Lower lobe of right lung (tissue), 2 donors: ENCODE results near the gene ERCC6L2. TPM values are rescaled to one million over a fixed set of nuclear protein-coding genes. Genes with fewer than 3 reads are reported as not detected.

ENCODE experiments used
- ATAC-seq, 2 donors: fragments of 200-7000 bp; cut with Tn5 transposase; one replicate each; pipeline ENCODE4 v1.9.1; 2020 to 2022; ENCODE audit warnings: mild to moderate bottlenecking in 2 of 2, moderate library complexity in 2 of 2
- DNase-seq: peaks from one replicate; pipeline ENCODE4 v3.0.0-alpha.2; 2020
- H3K27ac ChIP-seq: fragments of 200-600 bp; one replicate; pipeline ENCODE4 v1.8.0; 2022
- H3K27me3 ChIP-seq: fragments of 200-600 bp; one replicate; pipeline ENCODE4 v1.8.0; 2022; ENCODE audit warnings: low read depth
- H3K36me3 ChIP-seq: fragments of 200-600 bp; one replicate; pipeline ENCODE4 v1.8.0; 2022; ENCODE audit warnings: mild to moderate bottlenecking
- H3K4me1 ChIP-seq: fragments of 200-600 bp; one replicate; pipeline ENCODE4 v1.8.0; 2022
- H3K4me3 ChIP-seq: fragments of 200-600 bp; one replicate; pipeline ENCODE4 v1.8.0; 2022; ENCODE audit warnings: mild to moderate bottlenecking
- H3K9me3 ChIP-seq: fragments of 200-600 bp; one replicate; pipeline ENCODE4 v1.8.0; 2022
- CTCF ChIP-seq: fragments of 200-600 bp; IDR thresholded peaks from one replicate; pipeline ENCODE4 v1.8.0; 2022; ENCODE audit warnings: antibody characterized with exemption, mild to moderate bottlenecking
- intact Hi-C: fragments of 100-400 bp; cut with DNase I; formaldehyde crosslinking; loops from one replicate; pipeline ENCODE4 v1.11.0; 2022
- total RNA-seq: library from RNA; stranded (reverse); fragmentation: NEBNext Ultra II Directional; extraction: Animal tissue kit (Norgen Biotek cat#: 25700); gene quantifications from one replicate; pipeline ENCODE4 v1.2.1, GENCODE V29; 2021
- donor health status: DM: no; HTN: yes; CAD: no; lungs with severe emphysema.

ERCC6L2 gene
- total RNA-seq, 1 donor from 2014 or later = 42.8 TPM

DNA sequence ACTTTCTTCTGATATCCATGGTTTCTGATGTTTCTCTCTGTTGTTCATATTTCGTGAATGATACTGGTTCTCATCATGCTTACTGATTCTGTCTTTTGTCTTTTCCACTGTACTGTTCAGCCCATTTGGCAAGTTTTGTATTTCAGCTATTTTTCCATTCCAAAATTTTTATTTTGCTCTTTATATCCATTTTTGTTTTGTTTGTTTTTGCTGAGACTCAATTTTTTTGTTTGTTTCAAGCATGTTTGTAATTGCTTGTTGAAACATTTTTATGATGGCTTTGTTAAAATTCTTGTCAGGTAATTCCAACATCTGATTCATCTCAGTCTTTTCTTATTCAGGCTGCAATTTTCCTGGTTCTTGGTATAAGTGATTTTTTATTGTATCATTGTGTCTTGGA, 64.0 kb downstream of the ERCC6L2 start:
- Histone ChIP-seq H3K27ac (no peak overlapping the region), H3K4me1 (no peaks in the 10 kb centered on the region), H3K4me3 (no peak overlapping the region), H3K9me3 (no peaks in the 10 kb centered on the region), H3K36me3 (peaks cover 41% of the 10 kb centered on the region), H3K27me3 (no peaks in the 10 kb centered on the region)
- intact Hi-C loops = no loop called here
- TF ChIP-seq CTCF = no peak
- DNase-seq (no peak), ATAC-seq (no peak)

GRCh38 chr9:95940265-95940664, 64.8 kb downstream of the ERCC6L2 start:
- no peak for TF ChIP-seq CTCF
- no peaks in the 10 kb centered on the region for H3K4me1 ChIP-seq
- no peaks in the 10 kb centered on the region for H3K9me3 ChIP-seq
- H3K36me3 ChIP-seq = peaks cover 36% of the 10 kb centered on the region
- intact Hi-C loops = no loop called here
- H3K4me3 ChIP-seq = no peak overlapping the region
- no peak overlapping the region for H3K27ac ChIP-seq
- DNase-seq (no peak), ATAC-seq (no peak)
- no peaks in the 10 kb centered on the region for H3K27me3 ChIP-seq

GRCh38 chr9:95942016-95942415, 66.5 kb downstream of the ERCC6L2 start:
- Histone ChIP-seq H3K4me3 (no peak overlapping the region), H3K36me3 (peaks cover 36% of the 10 kb centered on the region), H3K4me1 (no peaks in the 10 kb centered on the region), H3K27me3 (no peaks in the 10 kb centered on the region), H3K9me3 (no peaks in the 10 kb centered on the region), H3K27ac (no peak overlapping the region)
- TF ChIP-seq CTCF = no peak
- ATAC-seq = no peak
- no peak for DNase-seq
- intact Hi-C loops = no loop called here

DNA sequence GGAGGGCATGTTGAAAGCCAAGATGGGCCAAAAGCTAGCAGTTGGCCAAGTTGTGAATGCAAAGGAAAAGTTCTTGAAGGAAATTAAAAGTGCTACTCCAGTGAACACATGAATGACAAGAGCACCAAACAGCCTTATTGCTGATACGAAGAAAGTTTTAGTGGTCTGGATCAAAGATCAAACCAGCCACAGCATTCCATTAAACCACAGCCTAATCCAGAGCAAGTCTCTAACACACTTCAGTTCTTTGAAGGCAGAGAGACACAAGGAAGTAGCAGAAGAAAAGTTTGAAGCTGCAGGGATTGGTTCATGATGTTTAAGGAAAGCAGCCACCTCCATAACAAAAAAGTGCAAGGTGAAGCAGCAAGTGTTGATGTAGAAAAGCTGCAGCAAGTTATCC, 71.6 kb downstream of the ERCC6L2 start:
- no peak for TF ChIP-seq CTCF
- Histone ChIP-seq H3K27ac (no peak overlapping the region), H3K4me3 (no peak overlapping the region), H3K27me3 (no peaks in the 10 kb centered on the region), H3K4me1 (no peaks in the 10 kb centered on the region), H3K9me3 (no peaks in the 10 kb centered on the region), H3K36me3 (peaks cover 22% of the 10 kb centered on the region)
- intact Hi-C loops = no loop called here
- DNase-seq (no peak), ATAC-seq (no peak)

DNA sequence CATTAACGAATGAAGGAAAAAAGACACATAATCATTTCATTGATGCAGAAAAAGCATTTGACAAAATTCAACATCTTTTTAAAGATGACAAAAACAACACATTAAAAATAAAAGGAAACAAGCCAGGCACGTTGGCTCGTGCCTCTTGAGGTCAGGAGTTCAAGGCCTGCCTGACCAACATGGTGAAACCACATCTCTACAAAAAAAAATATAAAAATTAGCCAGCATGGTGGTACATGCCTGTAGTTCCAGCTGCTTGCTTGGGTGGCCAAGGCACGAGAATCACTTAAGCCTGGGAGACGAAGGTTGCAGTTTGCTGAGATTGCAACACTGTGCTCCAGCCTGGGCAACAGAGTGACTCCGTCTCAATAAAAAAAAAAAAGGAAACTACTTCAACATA, 77.0 kb downstream of the ERCC6L2 start:
- no peaks in the 10 kb centered on the region for H3K4me1 ChIP-seq
- no peak overlapping the region for H3K27ac ChIP-seq
- TF ChIP-seq CTCF = no peak
- no peaks in the 10 kb centered on the region for H3K27me3 ChIP-seq
- ATAC-seq = no peak
- H3K36me3 ChIP-seq = peaks cover 8% of the 10 kb centered on the region
- H3K4me3 ChIP-seq = no peak overlapping the region
- H3K9me3 ChIP-seq = peaks cover 6% of the 10 kb centered on the region
- no peak for DNase-seq
- intact Hi-C loops = no loop called here

- Histone ChIP-seq H3K36me3 (peaks cover 8% of the 10 kb centered on the region), H3K9me3 (peaks cover 6% of the 10 kb centered on the region), H3K4me3 (no peak overlapping the region), H3K27ac (no peak overlapping the region), H3K4me1 (no peaks in the 10 kb centered on the region), H3K27me3 (no peaks in the 10 kb centered on the region)
- intact Hi-C loops = no loop called here
- TF ChIP-seq CTCF = no peak
- ATAC-seq (no peak), DNase-seq (no peak)
Observed at GRCh38 chr9:95953986-95954385, 78.5 kb downstream of the ERCC6L2 start.
